GM18907 (cell line): ENCODE measurements around the gene USP25.

Source experiments
- ATAC-seq: cut with Tn5 transposase; IDR thresholded peaks from one replicate; pipeline ENCODE4 v1.9.1; 2021; ENCODE audit warnings: mild to moderate bottlenecking, moderate library complexity; ENCODE audit not compliant: unreplicated experiment

Gene USP25, protein sequence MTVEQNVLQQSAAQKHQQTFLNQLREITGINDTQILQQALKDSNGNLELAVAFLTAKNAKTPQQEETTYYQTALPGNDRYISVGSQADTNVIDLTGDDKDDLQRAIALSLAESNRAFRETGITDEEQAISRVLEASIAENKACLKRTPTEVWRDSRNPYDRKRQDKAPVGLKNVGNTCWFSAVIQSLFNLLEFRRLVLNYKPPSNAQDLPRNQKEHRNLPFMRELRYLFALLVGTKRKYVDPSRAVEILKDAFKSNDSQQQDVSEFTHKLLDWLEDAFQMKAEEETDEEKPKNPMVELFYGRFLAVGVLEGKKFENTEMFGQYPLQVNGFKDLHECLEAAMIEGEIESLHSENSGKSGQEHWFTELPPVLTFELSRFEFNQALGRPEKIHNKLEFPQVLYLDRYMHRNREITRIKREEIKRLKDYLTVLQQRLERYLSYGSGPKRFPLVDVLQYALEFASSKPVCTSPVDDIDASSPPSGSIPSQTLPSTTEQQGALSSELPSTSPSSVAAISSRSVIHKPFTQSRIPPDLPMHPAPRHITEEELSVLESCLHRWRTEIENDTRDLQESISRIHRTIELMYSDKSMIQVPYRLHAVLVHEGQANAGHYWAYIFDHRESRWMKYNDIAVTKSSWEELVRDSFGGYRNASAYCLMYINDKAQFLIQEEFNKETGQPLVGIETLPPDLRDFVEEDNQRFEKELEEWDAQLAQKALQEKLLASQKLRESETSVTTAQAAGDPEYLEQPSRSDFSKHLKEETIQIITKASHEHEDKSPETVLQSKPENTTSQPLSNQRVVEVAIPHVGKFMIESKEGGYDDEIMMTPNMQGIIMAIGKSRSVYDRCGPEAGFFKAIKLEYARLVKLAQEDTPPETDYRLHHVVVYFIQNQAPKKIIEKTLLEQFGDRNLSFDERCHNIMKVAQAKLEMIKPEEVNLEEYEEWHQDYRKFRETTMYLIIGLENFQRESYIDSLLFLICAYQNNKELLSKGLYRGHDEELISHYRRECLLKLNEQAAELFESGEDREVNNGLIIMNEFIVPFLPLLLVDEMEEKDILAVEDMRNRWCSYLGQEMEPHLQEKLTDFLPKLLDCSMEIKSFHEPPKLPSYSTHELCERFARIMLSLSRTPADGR

DNA sequence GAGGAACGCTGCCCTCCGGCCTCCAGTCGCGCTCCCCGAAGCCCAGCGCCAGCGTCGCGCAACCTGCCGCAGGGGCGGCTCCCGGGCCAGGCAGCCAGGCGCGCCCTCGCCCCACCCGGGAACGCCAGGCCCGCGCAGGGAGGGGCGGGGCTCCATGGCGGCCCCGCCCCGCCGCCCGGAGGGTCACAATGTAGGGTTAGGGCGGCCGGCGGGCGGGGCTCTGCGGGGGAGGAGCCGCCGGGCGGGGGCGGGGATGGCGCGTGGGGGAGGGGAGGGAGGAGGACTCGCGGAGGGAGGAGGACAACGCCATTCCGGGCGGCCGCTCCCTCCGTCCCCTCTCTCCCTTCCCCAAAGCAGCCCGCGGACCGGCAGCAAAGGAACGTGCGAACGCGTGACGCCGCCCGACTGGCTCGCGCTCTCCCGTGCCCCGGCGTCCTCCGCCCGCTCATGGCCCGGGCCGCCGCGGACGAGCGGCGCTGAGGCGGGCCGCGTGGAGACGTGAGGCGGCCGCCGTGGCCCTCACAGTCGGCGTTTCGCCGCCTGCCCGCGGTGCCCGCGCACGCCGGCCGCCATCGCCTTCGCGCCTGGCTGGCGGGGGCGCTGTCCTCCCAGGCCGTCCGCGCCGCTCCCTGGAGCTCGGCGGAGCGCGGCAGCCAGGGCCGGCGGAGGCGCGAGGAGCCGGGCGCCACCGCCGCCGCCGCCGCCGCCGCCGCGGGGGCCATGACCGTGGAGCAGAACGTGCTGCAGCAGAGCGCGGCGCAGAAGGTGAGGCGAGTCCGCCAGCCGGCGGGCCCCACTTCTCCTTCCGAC lies at the start of gene USP25:
TSS of gene USP25 (plus strand) at position 309 of the 810 bp plus-strand sequence. CDS start at position 721, 412 bp downstream.
- peak; percentile 75 for ATAC-seq

DNA sequence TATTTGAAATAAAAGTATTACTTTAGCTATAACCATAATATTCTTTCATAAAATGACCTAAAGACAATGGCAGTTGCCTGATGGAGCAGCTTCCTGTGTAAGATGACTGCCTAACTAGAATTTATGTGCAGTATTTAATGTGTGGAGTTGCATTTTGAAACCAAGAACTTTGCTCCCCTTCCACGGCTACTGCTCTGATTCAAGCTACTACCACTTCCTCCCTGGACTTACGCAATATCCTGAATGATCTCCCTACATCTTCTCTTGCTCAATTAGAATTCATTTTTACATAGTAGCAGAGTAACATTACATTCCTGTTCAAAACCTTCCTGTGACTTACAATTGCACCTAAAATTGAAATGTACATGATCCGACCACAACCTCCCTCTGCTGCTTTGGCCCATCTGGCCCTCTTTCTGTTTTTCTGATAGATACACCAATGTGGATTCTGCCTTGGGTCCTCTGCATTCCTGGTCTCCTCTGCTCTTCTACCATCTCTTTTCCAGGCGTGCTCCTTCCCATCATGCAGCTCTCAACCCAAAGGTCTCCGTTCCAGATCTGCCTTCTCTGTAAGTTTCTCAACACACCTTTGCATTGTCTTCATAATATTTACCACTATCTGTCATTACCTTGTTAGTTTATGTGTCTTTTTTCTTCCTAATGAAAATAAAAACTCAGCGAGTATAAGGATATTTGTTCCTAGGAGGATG lies 47.4 kb upstream of the USP25 start:
- no peak for ATAC-seq

DNA sequence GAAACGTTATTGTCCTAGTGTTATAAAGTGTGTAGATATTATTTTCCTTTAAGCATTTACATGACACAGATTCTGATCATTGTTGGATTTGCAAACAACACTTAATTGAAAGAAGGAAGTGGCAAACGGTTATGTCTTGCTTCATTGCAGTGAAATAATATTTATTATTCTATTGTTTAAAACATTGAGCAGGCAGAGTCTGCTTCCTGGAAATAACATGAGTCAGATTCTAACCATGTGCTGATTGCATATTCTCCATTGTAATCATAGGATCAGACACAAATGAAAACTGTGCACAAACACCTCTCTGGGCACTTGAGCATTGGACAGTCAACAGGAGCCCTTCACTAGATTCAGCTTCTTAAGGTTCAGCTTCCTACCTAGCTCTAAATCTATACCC lies 46.8 kb upstream of the USP25 start:
- ATAC-seq: no peak

DNA sequence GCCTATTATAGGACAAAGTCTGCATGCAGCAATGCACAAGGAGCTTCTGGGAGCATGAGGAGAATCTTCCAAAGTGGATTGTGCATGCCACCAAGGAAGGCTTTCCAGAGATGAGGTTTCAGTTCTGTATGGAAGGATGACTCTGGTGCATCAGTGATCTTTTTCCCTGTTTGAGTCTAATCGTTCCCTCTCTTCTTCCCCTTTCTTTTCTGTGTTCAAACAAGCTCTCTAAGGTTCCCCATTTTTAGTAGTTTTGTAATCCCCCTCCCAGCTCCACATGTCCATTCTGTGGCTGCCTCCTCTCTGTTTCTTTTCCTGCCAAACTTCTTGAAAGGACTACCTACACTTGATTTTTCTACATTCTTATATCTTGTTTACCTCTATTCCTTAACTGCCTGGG lies 43.3 kb upstream of the USP25 start:
- ATAC-seq: no peak

DNA sequence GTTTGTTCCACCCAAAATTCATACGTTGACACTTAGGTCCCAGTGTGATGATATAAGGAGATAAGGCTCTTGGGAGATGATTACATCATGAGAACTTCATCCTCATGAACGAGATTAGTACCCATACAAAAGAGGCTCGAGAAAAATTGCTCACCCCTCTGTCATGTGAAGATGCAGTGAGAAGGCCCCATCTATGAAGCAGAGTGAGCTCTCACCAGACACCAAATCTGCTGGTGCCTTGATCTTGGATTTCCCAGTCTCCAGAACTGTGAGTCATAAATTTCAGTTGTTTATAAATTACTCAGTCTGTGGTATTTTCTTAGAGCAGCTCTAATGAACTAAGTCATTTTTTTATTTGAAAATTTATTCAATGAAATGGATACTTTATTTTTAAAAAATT lies 42.6 kb upstream of the USP25 start:
- no peak for ATAC-seq

DNA sequence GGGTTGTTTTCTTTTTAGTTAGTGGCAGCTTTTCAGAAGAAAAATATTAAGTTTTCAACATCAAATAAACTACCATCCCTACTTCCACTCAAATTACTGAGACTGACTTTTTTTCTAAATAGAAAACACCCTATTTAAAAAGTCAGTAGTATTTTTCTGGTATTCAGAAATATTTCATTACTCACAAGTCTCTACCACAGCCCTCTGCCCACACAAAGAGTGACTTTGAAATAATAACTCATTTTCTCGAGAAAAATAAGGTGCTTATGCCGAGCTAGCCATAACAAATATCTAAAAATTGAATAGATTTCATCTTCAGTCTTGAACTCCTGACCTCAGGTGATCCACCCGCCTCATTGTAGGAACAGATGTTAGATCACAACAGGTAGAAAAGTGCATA lies 41.8 kb upstream of the USP25 start:
- ATAC-seq: no peak

DNA sequence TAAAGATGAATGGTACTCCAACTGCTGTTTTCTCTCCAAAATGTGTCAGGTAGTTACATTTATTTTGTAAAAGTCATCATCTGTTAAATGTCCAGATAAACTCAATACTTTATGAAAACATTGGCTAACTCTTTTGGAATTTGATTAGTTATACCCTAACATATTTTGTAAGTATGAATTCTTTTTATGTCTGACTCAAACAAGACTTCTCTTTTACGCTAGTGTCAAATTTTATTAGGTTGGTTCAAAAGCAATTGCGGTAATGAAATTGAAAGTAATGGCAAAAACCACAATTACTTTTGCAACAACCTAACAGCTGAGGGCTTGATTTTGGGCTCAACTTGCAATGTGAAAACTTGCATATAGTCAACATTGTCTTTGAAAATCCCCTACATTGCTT lies 41.0 kb upstream of the USP25 start:
- no peak for ATAC-seq

DNA sequence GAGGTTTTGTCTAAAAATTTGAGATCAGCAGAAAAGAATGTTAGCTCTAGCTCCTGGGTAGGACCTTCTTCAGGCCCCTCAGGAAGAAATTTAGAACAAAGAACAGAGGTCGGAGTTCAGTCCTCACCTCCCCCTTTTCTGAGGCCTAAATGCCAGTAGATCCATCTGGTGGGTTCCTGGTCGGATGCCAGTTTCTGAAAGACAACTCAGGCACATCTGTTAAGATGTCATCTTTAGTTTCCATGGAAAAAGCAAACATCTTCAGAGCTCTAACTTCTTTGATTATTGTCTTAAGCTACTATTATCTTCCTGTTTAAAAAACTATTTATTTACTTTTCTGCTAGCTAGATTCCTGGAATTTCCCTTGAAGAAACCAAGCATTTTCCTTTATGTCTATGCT lies 37.1 kb upstream of the USP25 start:
- no peak for ATAC-seq

DNA sequence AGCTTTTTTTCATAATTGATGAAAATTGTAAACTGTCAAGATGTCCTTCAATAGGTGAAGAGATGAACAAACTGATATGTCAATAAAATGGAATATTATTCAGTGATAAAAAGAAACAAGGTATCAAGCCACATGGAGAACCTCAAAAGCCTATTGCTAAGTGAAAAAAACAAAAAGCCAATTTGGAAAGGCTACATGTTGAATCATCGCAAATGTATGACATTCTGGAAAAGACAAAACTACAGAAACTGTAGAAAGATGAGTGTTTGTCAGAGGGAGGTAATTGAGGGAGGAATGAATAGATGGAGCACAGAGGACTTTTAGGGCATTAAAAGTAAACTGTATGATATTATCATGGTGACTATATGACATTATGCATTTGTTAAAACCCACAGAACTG lies 34.5 kb upstream of the USP25 start:
- no peak for ATAC-seq

DNA sequence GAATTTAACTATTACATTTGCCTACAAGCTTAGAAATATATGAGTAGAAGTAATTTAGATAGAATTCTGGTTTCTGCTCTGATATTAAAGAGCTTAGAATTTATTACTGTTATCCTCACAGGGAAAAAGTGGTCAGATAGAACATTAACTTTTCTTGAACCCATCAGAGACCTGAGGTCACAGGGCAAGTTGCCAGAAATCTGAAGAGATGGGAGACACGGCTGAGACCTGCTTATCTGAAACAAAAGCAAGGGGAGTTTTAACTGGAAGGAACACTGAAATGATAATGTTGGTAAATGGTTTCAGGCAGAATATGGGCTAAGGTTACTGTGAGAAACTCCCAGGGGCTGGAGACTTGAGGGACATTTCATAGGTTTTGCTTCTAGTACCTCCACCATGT lies 28.0 kb upstream of the USP25 start:
- no peak for ATAC-seq

DNA sequence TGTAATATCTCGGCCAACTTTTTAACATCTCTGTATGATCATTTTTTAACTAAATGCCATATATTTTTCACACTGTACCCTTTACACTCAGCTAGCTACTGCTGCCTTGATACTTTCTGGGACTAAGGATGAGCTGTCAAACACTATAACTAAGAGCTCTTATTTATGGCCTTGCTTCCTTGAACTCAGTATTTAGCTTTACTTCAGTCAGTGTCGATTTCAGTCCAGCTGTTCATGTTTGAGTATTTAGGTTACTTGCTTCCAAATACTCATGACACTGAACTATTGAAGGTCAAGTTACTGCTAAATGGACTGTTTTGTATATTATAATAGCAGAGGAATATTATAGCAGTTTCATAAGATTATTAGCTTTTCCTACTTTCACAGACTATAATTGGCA lies 25.9 kb upstream of the USP25 start:
- ATAC-seq: no peak

DNA sequence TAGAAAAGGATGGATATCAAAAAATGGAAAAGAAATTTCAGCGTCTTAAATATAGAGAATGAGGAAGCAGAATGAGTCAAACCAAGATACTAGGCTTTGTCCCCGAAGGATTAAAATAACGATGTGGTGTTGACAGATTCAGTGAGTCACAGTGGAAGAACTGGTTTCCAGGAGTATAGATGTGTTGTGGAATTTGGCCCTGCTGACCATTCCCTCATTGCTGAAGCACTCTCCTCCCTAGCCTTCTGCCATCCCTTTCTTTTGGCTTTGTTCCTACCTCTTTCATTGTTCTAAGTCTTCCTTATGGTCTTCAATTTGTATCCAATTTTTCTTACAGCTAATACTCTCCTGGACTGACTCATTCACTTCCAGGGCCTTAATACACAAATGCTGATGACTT lies 23.1 kb upstream of the USP25 start:
- ATAC-seq: no peak

DNA sequence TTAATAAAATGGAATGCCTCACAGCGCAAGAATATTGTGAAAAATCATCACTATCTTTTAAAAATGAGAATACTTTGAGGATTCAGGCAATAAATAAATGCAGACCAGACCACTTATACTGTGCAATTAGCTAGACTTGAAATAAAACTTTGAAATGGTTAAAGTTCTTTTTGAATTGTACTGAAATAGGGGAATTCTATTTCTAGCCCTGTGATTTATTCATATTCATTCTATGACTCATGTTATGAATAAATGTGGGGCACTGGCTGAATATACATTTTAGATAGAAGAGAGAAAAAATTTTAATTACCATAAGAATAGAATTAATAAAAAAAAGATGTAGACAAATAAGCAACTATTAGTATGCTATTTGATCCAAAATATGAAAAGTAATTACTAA lies 16.4 kb upstream of the USP25 start:
- no peak for ATAC-seq

DNA sequence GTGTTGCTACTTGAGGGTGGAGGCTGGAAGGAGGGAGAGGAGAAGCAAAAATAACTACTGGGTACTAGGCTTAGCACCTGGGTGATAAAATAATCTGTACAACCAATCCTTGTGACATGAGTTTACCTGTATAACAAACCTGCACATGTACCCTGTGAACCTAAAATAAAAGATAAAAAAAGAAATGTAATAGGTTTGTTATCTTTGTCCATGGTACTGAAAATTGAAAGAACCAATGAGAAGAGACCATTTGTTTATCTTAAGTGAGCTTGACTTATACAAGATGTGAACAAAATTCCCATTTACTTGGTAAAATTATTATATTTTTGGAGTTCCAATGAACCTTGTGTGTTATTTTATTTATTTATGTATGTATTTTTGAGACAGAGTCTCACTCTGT lies 11.1 kb upstream of the USP25 start:
- ATAC-seq: no peak

DNA sequence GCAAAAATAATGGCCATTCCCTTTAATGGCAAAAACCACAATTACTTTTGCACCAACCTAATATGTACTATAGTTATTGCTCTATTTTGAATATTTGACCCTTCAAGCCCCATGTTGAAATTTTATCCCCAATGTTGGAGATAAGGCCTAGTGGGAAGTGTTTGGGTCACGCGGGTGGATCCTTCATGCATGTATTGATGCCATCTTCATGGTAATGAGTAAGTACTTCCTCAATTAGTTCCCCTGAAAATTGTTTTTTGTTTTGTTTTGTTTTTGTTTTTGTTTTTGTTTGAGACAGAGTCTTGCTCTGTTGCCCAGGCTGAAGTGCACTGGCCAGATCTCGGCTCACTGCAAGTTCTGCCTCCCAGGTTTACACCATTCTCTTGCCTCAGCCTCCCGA lies 9.8 kb upstream of the USP25 start:
- ATAC-seq: no peak

DNA sequence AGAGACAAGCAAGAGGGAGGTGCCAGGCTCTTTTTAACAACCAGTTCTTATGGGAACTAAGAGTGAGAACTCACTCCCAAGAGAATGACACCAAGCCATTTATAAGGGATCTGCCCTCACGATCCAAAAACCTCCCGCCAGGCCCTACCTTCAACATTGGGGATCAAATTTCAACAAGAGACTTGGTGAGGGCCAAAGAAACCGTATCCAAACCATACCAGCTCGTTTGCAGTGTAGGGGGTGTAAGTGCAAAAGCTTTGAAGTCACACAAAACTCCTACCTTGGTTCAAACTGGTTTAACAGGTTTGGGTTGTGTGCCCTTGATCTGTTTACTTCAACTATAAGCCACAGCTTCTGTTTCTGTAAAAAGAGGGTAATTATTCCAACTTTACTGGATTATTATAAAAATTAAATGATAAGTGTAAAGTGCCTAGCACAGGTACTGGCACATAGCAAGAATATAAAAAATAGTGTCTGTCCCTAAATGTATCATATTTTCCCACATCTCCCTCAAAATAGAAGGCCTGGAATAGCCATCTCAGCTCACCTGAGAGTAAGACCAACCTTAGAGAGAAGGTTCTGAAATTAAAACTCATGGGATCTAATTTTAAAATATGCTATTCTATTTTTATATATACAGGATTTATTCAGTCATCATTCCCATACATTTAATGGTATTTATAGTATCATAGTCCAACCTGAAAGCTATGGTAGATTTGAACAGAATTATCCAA lies 7.0 kb upstream of the USP25 start:
- no peak for ATAC-seq

DNA sequence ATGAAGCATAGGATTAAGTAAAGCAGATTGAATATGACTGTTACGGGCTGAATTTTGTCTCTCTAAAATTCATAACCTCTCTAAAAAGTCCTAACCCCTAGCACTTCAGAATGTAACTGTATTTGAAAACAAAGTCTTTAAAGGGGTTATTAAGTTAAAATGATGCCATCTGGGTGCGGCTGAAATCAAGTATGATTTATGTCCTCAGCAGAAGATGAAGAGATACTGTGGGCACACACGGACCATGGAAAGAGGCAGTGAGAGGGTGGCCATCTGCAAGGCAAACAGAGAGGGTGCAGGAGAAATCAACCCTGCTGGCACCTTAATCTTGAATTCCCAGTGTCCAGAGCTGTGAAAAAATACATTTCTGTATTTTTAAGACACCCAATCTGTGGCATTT lies 3.8 kb upstream of the USP25 start:
- no peak for ATAC-seq

DNA sequence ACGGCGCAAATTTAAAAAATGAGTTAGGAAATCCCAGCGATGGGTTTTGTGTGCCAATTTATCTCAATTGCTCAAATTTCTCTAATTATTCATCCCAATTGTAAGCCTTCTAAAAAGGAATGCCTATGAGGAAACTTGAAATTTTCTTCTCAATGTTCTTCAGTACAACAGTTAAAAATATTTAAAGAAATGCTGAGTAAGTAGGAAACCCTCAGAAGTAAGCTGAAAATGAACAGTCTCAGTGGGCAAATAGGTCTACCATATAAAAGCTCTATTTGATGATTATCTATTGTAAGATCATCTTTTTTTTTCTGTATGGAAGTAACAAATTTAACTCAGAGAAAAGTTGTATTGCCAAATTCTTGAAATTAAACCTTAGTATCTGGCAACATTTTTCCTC lies 1.7 kb upstream of the USP25 start:
- no peak for ATAC-seq

DNA sequence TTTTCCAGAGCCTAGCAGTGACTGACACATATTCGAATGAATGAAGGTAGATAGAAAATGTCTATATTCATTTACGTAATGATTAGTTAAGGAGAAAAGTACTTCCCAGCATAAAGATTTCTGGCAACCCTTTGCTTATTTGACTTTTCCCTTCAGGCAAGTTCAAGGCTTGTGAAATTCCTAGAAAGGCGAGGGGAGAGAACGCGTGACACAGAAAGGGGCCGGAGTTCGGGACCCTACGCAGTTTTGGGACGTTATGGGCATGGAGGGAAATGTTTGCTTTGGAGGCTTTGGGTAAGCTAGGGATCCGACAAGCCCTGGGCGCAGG lies 472 bp upstream of the USP25 start:
- no peak for ATAC-seq
